KMS-11 (cell line): Measurements from ENCODE around the gene OSBPL10.

Experiments used
- H2AFZ ChIP-seq: fragments of 200-600 bp; sonication (generic); 2 replicates; pipeline ENCODE4 v1.6.1; 2016; ENCODE audit warnings: antibody characterized with exemption, mixed run types, low read depth
- H3K27ac ChIP-seq: fragments of 200-600 bp; sonication (generic); 2 replicates; pipeline ENCODE4 v1.6.1; 2016; ENCODE audit warnings: mild to moderate bottlenecking, mixed run types
- H3K27me3 ChIP-seq: fragments of 200-600 bp; sonication (generic); 2 replicates; pipeline ENCODE4 v1.6.1; 2017; ENCODE audit warnings: mild to moderate bottlenecking, low read depth, mixed run types, moderate library complexity; ENCODE audit not compliant: insufficient read depth
- H3K36me3 ChIP-seq: fragments of 200-600 bp; sonication (generic); 2 replicates; pipeline ENCODE4 v1.6.1; 2017; ENCODE audit warnings: mild to moderate bottlenecking, mixed run types; ENCODE audit not compliant: insufficient read depth
- H3K4me1 ChIP-seq: fragments of 200-600 bp; sonication (generic); 2 replicates; pipeline ENCODE4 v1.6.1; 2016; ENCODE audit warnings: mild to moderate bottlenecking, low read depth, mixed run types; ENCODE audit not compliant: poor library complexity, severe bottlenecking
- H3K4me2 ChIP-seq: fragments of 200-600 bp; sonication (generic); 2 replicates; pipeline ENCODE4 v1.7.0; 2016; ENCODE audit warnings: mild to moderate bottlenecking, mixed run types
- H3K4me3 ChIP-seq: fragments of 200-600 bp; sonication (generic); IDR thresholded peaks from 2 replicates; pipeline ENCODE4 v1.6.1; 2017; ENCODE audit warnings: low read depth, low read length, mixed read lengths; ENCODE audit not compliant: insufficient read depth
- H3K79me2 ChIP-seq: fragments of 200-600 bp; sonication (generic); 2 replicates; pipeline ENCODE4 v1.6.1; 2016; ENCODE audit warnings: low read depth, mixed run types; ENCODE audit not compliant: insufficient read depth
- H3K9ac ChIP-seq: fragments of 200-600 bp; sonication (generic); 2 replicates; pipeline ENCODE4 v1.6.1; 2016; ENCODE audit warnings: mild to moderate bottlenecking, mixed run types
- H4K20me1 ChIP-seq: fragments of 200-600 bp; sonication (generic); 2 replicates; pipeline ENCODE4 v1.6.1; 2016; ENCODE audit warnings: mild to moderate bottlenecking, mixed run types; ENCODE audit not compliant: insufficient read depth
- CTCF ChIP-seq: fragments of 200-600 bp; sonication (generic); conservative IDR thresholded peaks from 2 replicates; pipeline ENCODE4 v1.6.1; 2017; ENCODE audit warnings: low read depth, mild to moderate bottlenecking, antibody characterized with exemption, low read length, moderate library complexity, mixed read lengths

Gene OSBPL10

GRCh38 chr3:31634476-31634875 is 346.6 kb downstream of the OSBPL10 start:
- H4K20me1 ChIP-seq: no peaks in the 10 kb centered on the region
- no peaks in the 10 kb centered on the region for H3K27me3 ChIP-seq
- TF ChIP-seq CTCF: no peak
- no peaks in the 10 kb centered on the region for H3K79me2 ChIP-seq
- H3K36me3 ChIP-seq: no peaks in the 10 kb centered on the region
- H3K27ac ChIP-seq: no peak overlapping the region
- H2AFZ ChIP-seq: no peak overlapping the region
- no peak overlapping the region for H3K9ac ChIP-seq
- no peak overlapping the region for H3K4me3 ChIP-seq
- no peaks in the 10 kb centered on the region for H3K4me1 ChIP-seq
- no peak overlapping the region for H3K4me2 ChIP-seq

- no peak for TF ChIP-seq CTCF
- no peak overlapping the region for H2AFZ ChIP-seq
- H3K4me3 ChIP-seq: no peak overlapping the region
- no peak overlapping the region for H3K27ac ChIP-seq
- no peaks in the 10 kb centered on the region for H4K20me1 ChIP-seq
- H3K27me3 ChIP-seq: no peaks in the 10 kb centered on the region
- no peaks in the 10 kb centered on the region for H3K79me2 ChIP-seq
- H3K36me3 ChIP-seq: no peaks in the 10 kb centered on the region
- no peak overlapping the region for H3K9ac ChIP-seq
- no peak overlapping the region for H3K4me2 ChIP-seq
- H3K4me1 ChIP-seq: no peaks in the 10 kb centered on the region
Observed at GRCh38 chr3:31629054-31629453, 352.0 kb downstream of the OSBPL10 start.

- H3K79me2 ChIP-seq: no peaks in the 10 kb centered on the region
- no peak overlapping the region for H3K9ac ChIP-seq
- H3K27me3 ChIP-seq: no peaks in the 10 kb centered on the region
- H3K4me3 ChIP-seq: no peak overlapping the region
- no peak for TF ChIP-seq CTCF
- no peak overlapping the region for H2AFZ ChIP-seq
- no peaks in the 10 kb centered on the region for H3K36me3 ChIP-seq
- no peak overlapping the region for H3K27ac ChIP-seq
- H3K4me2 ChIP-seq: no peak overlapping the region
- H4K20me1 ChIP-seq: no peaks in the 10 kb centered on the region
- peaks cover 7% of the 10 kb centered on the region for H3K4me1 ChIP-seq
Observed at GRCh38 chr3:31625358-31625757, 355.7 kb downstream of the OSBPL10 start.

GRCh38 chr3:31624083-31624709 is 356.9 kb downstream of the OSBPL10 start:
- no peak overlapping the region for H2AFZ ChIP-seq
- H3K4me1 ChIP-seq: peaks cover 10% of the 10 kb centered on the region
- no peaks in the 10 kb centered on the region for H4K20me1 ChIP-seq
- no peak overlapping the region for H3K27ac ChIP-seq
- no peaks in the 10 kb centered on the region for H3K79me2 ChIP-seq
- H3K27me3 ChIP-seq: no peaks in the 10 kb centered on the region
- no peak overlapping the region for H3K4me3 ChIP-seq
- no peaks in the 10 kb centered on the region for H3K36me3 ChIP-seq
- H3K4me2 ChIP-seq: no peak overlapping the region
- TF ChIP-seq CTCF: no peak
- no peak overlapping the region for H3K9ac ChIP-seq
